Fibroblast of pulmonary artery (primary cell): ENCODE measurements around the gene GAMT.

ENCODE experiments used
- DNase-seq: peaks from one replicate; pipeline ENCODE4 v3.0.0-alpha.2; 2010; ENCODE audit warnings: low read depth
- H3K4me3 ChIP-seq: replicated peaks from 2 replicates; pipeline ENCODE4 v1.5.1; 2011; ENCODE audit warnings: low read depth, mild to moderate bottlenecking, control low read depth, low read length, moderate library complexity
- TF ChIP-seq, protein P1 (sequence below): IDR thresholded peaks from 2 replicates; pipeline ENCODE4 v1.5.1; 2011; ENCODE audit warnings: mild to moderate bottlenecking, control low read depth, low read length, inconsistent platforms; ENCODE audit errors: missing control alignments

Gene GAMT

DNA sequence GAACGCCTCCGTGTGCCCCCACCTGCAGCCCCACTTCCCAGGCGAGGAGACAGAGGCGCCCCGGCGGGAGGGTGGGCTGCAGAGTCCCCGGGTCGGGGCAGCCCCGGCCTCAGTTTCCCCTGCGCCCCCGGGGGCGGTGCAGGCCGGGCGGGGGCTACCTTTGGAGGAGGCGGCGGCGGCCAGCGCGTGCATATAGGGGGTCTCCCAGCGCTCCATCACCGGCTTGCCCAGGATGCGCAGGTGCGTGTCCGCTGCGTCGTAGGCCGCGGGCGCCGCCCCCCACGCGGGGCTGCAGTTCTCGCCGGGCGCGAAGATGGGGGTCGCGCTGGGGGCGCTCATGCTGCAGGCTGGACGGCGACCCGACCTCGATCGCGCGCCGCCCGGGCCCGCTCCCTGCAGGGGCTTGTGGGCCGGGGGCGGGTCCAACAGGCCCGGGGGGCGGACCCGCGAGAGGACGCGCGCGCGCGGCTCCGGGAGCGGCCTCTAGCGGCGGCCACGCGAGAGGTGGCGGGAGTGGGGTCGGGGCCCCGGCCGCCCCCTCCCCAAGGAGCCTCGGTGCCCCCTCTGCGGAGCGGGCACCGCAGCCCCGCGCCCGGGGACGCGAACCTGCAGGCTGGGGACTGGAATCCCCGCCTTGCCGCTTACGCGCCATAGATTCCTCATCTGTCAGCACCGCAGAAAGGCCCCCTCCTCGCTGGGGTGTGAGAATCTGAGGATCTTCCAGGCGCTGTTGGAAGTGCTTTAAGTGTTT is at the start of gene GAMT:
TSS of gene GAMT (minus strand) at position 405 of the 751 bp plus-strand sequence. CDS start at position 339, 66 bp downstream.
- peak within 1 kb of the TSS; percentile 55 for H3K4me3 ChIP-seq
- TF ChIP-seq, protein P1, sequence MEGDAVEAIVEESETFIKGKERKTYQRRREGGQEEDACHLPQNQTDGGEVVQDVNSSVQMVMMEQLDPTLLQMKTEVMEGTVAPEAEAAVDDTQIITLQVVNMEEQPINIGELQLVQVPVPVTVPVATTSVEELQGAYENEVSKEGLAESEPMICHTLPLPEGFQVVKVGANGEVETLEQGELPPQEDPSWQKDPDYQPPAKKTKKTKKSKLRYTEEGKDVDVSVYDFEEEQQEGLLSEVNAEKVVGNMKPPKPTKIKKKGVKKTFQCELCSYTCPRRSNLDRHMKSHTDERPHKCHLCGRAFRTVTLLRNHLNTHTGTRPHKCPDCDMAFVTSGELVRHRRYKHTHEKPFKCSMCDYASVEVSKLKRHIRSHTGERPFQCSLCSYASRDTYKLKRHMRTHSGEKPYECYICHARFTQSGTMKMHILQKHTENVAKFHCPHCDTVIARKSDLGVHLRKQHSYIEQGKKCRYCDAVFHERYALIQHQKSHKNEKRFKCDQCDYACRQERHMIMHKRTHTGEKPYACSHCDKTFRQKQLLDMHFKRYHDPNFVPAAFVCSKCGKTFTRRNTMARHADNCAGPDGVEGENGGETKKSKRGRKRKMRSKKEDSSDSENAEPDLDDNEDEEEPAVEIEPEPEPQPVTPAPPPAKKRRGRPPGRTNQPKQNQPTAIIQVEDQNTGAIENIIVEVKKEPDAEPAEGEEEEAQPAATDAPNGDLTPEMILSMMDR = no peak
- DNase-seq = peak; percentile 35

DNA sequence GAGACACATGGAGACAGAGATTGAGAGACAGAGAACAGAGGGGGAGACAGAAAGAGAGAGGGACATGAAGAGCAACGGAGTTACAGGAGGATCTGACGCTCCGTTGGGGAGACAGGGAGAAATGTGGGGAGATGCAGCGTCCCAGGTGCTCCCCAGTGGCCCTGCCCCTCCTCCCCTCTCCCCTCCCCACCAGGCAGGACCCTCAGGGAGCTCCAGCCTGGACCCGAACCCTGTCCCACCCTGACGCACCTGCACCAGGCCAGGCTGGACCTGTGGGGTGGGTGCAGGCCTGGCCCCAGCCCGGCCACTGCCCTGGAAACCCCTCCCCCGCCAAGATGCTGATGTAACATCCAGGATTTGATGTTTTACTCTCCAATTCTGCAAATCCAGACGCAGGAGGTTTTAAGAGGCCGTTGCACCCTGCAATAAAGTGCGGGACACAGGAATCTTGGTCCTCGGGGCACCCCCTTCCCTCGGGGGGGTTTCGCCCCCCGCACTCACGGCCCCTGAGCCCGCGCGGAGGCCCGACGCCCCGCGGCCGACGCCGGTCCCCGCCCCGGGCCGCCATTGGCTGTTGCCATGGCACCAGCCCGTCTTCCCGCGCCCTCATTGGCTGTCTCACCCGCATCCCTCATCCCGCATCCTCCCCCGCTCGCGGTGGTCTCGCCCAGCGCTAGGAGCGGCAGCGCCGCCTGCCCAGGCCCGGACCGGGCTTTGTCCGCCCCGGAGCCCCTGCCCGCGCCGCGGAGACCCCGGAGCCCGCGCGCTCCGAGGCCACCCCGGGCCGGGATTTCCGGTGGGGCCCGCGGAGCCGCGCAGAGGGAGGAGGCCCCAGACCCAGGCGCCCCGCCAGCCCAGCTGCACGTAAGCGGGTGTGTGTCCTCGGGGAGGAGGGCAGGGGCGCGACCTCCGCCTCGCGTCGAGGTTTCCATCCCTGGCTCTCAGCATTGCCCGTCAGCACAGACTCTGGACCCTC is 48.4 kb upstream of the GAMT start, which contains the start of gene APC2:
TSS of gene APC2 (plus strand) at position 655 of the 976 bp plus-strand sequence. CDS start 2,881 bp downstream, outside the sequence.
- H3K4me3 ChIP-seq = no peak within 1 kb of the TSS
- TF ChIP-seq, protein P1 = no peak
- no peak for DNase-seq

DNA sequence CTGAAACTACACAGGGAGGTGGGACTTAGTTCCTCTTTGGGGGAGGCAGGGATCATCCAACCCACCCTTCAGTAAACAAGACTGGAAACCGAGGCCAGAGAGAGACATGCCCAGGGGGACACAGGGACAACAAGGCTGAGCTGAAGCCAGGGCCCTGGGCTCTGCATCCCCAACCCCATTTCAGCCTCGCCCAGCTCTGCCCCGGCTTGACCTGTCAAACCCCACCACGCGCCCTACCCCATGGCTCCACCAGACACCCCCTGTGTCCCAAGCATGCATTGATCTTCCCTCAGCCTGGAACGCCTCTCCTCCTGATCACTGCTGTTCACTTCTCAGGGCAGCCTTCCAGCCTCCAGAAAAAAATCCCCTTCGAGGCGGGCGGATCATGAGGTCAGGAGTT is 46.6 kb upstream of the GAMT start:
- no peak overlapping the region for H3K4me3 ChIP-seq
- DNase-seq = no peak
- TF ChIP-seq, protein P1 = no peak

DNA sequence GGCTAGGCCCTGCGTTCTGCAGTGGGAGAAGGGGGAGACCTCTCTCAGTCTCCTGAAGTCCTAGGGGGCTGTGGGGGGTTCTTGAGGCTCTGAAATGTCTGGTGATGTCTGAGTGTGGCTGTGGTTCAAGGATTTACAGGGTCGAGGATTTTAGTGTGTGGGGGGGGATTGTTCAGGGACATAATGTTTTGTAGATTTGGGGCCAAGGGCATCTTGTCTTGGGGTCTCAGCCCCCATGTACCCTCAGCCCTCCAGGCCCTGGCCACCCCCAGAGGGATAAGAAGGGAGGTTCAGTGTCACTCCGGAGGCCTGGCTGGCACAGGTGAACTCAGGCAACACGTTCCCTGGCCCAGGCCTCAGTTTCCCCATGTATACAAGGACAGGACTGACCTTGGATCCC is 46.2 kb upstream of the GAMT start:
- TF ChIP-seq, protein P1 = no peak
- no peak overlapping the region for H3K4me3 ChIP-seq
- DNase-seq = no peak

DNA sequence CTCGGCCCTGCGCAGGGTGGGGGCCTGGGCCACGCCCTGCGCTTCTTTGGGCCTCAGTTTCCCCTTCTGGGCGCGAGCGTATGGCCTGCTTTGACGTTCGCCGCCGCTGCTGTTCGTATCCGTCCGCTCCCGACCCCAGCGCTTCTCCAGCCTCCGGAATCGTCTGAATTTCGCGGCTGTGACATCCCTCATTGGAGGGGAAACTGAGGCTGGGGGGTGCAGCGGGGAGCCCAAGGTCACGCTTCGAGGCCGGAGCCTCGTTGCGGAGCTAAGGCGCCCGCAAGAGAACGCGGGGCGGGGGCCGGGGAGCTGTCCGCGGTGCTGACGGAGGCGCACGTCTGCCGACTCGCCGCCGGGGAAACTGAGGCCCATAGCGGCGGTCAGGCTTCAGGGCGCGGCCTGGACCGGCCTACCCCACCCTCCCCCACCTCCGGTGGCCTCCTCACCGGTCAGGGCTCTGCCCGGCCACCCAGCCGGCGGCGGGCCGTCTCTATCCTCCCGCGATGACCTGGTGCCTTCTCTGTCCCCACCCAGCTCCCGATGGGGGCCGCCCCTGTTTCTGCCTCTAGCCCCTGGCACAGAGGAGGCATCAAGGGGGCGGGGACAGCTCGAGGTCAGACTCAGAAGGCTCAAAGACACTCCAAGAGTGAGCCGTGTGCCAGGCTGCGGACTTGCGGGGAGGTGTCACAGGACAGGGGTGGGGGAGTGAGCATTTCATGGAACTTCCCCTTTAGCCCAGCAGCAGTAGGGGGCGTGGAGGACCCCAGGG is 45.6 kb upstream of the GAMT start:
- TF ChIP-seq, protein P1 = no peak
- no peak overlapping the region for H3K4me3 ChIP-seq
- no peak for DNase-seq

DNA sequence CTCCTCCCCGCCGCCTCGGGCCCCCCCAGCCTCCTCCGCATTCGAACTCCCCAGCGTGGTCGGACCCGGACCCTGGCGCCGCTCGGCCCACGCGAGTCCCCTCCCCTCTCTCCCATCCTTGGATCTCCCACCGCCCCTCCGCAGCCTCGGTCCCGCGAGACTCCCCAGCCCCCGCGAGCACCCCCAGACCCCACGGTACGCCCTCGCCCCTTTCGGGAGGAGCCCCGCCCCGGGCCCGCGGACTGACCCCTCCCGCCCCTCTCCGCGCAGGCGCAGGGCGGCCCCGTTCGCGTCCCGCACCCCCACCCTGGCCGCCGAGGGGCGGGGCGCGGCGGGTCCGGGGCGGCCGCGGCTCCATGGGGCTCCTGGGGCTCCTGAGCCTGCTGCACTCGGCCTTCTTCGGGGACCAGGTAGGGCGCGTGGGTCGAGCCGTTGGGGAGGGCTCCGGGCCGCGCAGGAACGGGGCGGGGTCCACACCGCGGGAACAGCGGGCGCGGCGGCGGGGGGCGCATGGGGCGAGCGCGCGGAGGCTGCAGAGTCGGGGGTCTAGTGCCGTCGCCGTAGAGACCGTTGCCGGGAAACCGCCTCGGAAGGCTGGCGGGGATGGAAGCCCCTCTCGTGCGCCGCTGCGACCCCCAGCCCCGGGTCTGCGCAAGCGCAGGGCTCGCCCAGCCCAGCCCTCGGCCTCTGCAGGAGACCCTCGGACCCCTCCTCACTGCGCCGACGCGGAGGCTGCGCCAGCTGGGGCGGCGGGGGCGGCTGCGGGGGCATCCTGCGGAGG is 44.8 kb upstream of the GAMT start:
- no peak for DNase-seq
- TF ChIP-seq, protein P1 = no peak
- H3K4me3 ChIP-seq = peak overlapping the region; percentile 14
